HCT116 (cell line): ENCODE data around the gene GGTLC2. TPM values are rescaled to one million over a fixed set of nuclear protein-coding genes. Genes with fewer than 3 reads are reported as not detected.

Experiments used
- ATAC-seq: fragments of 200-7000 bp; cut with Tn5 transposase; 2 replicates; pipeline ENCODE4 v1.9.1; 2020; ENCODE audit warnings: mild to moderate bottlenecking, moderate library complexity
- BruUV-seq: library from RNA; stranded (reverse); fragments of 400-500 nt; replicated peaks from 2 replicates; lab custom pipeline; 2021; lab: Mats Ljungman, UMichigan
- CTCF ChIA-PET: fragments of 300-600 bp; sonication (Branson Sonifier 250); formaldehyde crosslinking; loops from one replicate; lab custom pipeline; 2021; ENCODE audit warnings: antibody characterized with exemption; lab: Charles Lee
- POLR2A ChIA-PET: fragments of 300-600, 350-600 bp; sonication (Branson Sonifier 250); formaldehyde crosslinking; loops from one replicate; lab custom pipeline; 2021; ENCODE audit warnings: antibody characterized with exemption; lab: Charles Lee
- RAD21 ChIA-PET, 2 experiments: fragments of 300-600 bp; sonication (Branson Sonifier 250); formaldehyde crosslinking; loops; one replicate each; lab custom pipeline; 2023; ENCODE audit warnings: low total read pairs in 2 of 2; ENCODE audit not compliant: uncharacterized antibody in 2 of 2, unreplicated experiment in 2 of 2, low non-redundant PET in 1 of 2; lab: Charles Lee
- DNase-seq: peaks from one replicate; pipeline ENCODE4 v3.0.0-alpha.2; 2010; ENCODE audit warnings: low read depth, low spot score
- H2AFZ ChIP-seq: fragments of 200-600 bp; shearing (Covaris generic), sonication (generic); 2 replicates; pipeline ENCODE4 v1.6.1; 2017; ENCODE audit warnings: low read depth, mixed run types, mixed read lengths, antibody characterized with exemption, low read length; ENCODE audit not compliant: poor library complexity, severe bottlenecking
- H3K27ac ChIP-seq: 2 replicates; pipeline ENCODE4 v1.5.1; 2012; ENCODE audit warnings: low read depth, low read length
- H3K27me3 ChIP-seq: fragments of 200-600 bp; sonication (generic); 2 replicates; pipeline ENCODE4 v1.6.1; 2016; ENCODE audit warnings: mixed run types, low read length, mixed read lengths; ENCODE audit not compliant: insufficient read depth
- H3K36me3 ChIP-seq, 2 experiments: fragments of 200-500 bp in 1 of 2; fragments of 200-600 bp in 1 of 2; sonication (Bioruptor generic) in 1 of 2; sonication (generic) in 1 of 2; 2 replicates each; pipeline versions ENCODE4 v1.5.1 to v1.6.1; 2014 to 2016; ENCODE audit warnings: low read length in 2 of 2, inconsistent platforms in 1 of 2, mixed read lengths in 1 of 2, mixed run types in 1 of 2; ENCODE audit not compliant: insufficient read depth in 2 of 2, control insufficient read depth in 1 of 2
- H3K4me1 ChIP-seq, 2 experiments: fragments of 200-600 bp in 1 of 2; sonication (generic) in 1 of 2; 2 replicates each; pipeline versions ENCODE4 v1.5.1 to v1.6.1; 2012 to 2017; ENCODE audit warnings: low read length in 2 of 2, inconsistent platforms in 1 of 2, mild to moderate bottlenecking in 1 of 2, mixed read lengths in 1 of 2, mixed run types in 1 of 2, moderate library complexity in 1 of 2; ENCODE audit not compliant: insufficient read depth in 2 of 2, control insufficient read depth in 1 of 2
- H3K4me2 ChIP-seq: fragments of 200-600 bp; sonication (generic); 2 replicates; pipeline ENCODE4 v1.6.1; 2017; ENCODE audit warnings: mixed run types, low read length, mixed read lengths
- H3K4me3 ChIP-seq, 2 experiments: fragments of 200-600 bp in 1 of 2; sonication (generic) in 1 of 2; replicated peaks in 1 of 2; 2 replicates each; pipeline ENCODE4 v1.5.1; 2011 to 2016; ENCODE audit warnings: low read length in 2 of 2, control low read depth in 1 of 2, low read depth in 1 of 2, mild to moderate bottlenecking in 1 of 2, mixed read lengths in 1 of 2, mixed run types in 1 of 2
- H3K79me2 ChIP-seq: fragments of 200-600 bp; sonication (generic); 2 replicates; pipeline ENCODE4 v1.6.1; 2017; ENCODE audit warnings: mild to moderate bottlenecking, mixed run types, low read length, moderate library complexity, mixed read lengths; ENCODE audit not compliant: insufficient read depth
- H3K9ac ChIP-seq: fragments of 200-600 bp; sonication (generic); 2 replicates; pipeline ENCODE4 v1.6.1; 2016; ENCODE audit warnings: low read length, mixed read lengths
- H3K9me2 ChIP-seq: fragments of 200-600 bp; sonication (generic), shearing (Covaris generic); 2 replicates; pipeline ENCODE4 v1.6.1; 2017; ENCODE audit warnings: mixed run types, mild to moderate bottlenecking, moderate library complexity; ENCODE audit not compliant: insufficient read depth
- H3K9me3 ChIP-seq, 2 experiments: fragments of 200-500 bp in 1 of 2; fragments of 200-600 bp in 1 of 2; sonication (Bioruptor generic) in 1 of 2; sonication (generic) in 1 of 2; 2 replicates each; pipeline ENCODE4 v1.6.1; 2014 to 2017; ENCODE audit warnings: low read length in 2 of 2, mixed read lengths in 2 of 2, inconsistent platforms in 1 of 2, low read depth in 1 of 2, mild to moderate bottlenecking in 1 of 2, mixed run types in 1 of 2, moderate library complexity in 1 of 2; ENCODE audit not compliant: control insufficient read depth in 1 of 2, insufficient read depth in 1 of 2
- H4K20me1 ChIP-seq: fragments of 200-600 bp; sonication (generic), shearing (Covaris generic); 2 replicates; pipeline ENCODE4 v1.6.1; 2017; ENCODE audit warnings: mixed run types, mild to moderate bottlenecking, moderate library complexity; ENCODE audit not compliant: insufficient read depth
- EZH2phosphoT487 ChIP-seq: fragments of 200-600 bp; IDR thresholded peaks from 2 replicates; pipeline ENCODE4 v1.6.1; 2018; ENCODE audit warnings: antibody characterized with exemption, borderline replicate concordance
- RAD21 ChIP-seq: IDR thresholded peaks from 2 replicates; pipeline ENCODE4 v1.6.1; 2012; ENCODE audit warnings: low read depth, mild to moderate bottlenecking
- intact Hi-C: fragments of 100-400 bp; cut with micrococcal nuclease; formaldehyde crosslinking; loops from 2 replicates; pipeline ENCODE4 v1.10.0; 2022
- total RNA-seq: library from RNA; stranded (reverse); gene quantifications from one replicate; pipeline ENCODE4 v1.2.1, GENCODE V29; 2021; ENCODE audit not compliant: unreplicated experiment
- TF ChIP-seq, protein P1 (sequence below): IDR thresholded peaks from 2 replicates; pipeline ENCODE4 v1.6.1; 2012; ENCODE audit warnings: low read depth

The GGTLC2 gene
- total RNA-seq, 1 experiment from 2014 or later, result not detected

DNA sequence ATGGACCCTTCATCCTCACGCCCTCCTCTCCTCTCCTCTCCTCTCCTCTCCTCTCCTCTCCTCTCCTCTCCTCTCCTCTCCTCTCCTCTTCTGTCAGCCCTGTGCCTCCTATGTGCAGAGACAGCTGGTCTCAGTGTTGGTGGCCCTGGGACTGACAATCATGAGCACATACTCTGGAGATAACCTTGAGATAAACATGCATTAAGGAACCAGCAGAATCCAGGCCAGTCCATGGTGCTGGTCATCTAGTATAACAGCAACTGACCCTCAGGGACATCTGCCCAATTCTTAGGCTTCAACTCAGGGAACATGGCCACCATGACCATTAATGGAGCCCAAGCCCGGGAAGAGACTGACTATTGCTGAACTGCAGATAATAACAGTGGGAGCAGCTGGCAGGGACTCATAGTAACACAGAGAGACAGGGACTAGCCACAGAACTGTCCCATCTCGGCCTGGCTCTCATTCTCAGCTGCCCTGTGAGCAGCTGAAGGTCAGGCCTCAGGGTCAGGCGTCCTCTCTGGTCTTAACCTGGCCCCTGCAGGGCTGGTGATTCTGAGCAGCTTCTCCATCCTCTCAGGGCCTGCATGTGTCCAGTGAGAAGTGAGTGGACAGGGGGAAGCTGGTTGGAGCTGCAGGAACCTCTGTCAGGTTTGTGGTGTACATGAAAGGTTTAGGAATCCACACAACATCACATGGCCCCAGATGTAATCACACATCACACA, 45.4 kb downstream of the GGTLC2 start:
- intact Hi-C loops, result no loop called here
- POLR2A ChIA-PET, result no interaction called here
- CTCF ChIA-PET, result interaction anchor here (0.9 to 1.6 kb wide), 2 partner anchors 13 to 23 kb away, joined by 3 to 9 read pairs; no protein-coding TSS in a partner anchor

More for the DNA sequence above, 45.4 kb downstream of the GGTLC2 start:
- TF ChIP-seq, protein P1, sequence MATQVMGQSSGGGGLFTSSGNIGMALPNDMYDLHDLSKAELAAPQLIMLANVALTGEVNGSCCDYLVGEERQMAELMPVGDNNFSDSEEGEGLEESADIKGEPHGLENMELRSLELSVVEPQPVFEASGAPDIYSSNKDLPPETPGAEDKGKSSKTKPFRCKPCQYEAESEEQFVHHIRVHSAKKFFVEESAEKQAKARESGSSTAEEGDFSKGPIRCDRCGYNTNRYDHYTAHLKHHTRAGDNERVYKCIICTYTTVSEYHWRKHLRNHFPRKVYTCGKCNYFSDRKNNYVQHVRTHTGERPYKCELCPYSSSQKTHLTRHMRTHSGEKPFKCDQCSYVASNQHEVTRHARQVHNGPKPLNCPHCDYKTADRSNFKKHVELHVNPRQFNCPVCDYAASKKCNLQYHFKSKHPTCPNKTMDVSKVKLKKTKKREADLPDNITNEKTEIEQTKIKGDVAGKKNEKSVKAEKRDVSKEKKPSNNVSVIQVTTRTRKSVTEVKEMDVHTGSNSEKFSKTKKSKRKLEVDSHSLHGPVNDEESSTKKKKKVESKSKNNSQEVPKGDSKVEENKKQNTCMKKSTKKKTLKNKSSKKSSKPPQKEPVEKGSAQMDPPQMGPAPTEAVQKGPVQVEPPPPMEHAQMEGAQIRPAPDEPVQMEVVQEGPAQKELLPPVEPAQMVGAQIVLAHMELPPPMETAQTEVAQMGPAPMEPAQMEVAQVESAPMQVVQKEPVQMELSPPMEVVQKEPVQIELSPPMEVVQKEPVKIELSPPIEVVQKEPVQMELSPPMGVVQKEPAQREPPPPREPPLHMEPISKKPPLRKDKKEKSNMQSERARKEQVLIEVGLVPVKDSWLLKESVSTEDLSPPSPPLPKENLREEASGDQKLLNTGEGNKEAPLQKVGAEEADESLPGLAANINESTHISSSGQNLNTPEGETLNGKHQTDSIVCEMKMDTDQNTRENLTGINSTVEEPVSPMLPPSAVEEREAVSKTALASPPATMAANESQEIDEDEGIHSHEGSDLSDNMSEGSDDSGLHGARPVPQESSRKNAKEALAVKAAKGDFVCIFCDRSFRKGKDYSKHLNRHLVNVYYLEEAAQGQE, result no peak
- TF ChIP-seq RAD21 (no peak), EZH2phosphoT487 (no peak)
- Histone ChIP-seq H3K27me3 (no peaks in the 10 kb centered on the region), H3K79me2 (no peaks in the 10 kb centered on the region), H2AFZ (no peak overlapping the region), H3K9me2 (no peaks in the 10 kb centered on the region), H3K36me3 (no peaks in the 10 kb centered on the region), H3K4me1 (peaks cover 10 to 24% of the 10 kb centered on the region in 2 experiments; a peak in 3 of 4 replicates), H3K9me3 (no peaks in the 10 kb centered on the region), H4K20me1 (no peaks in the 10 kb centered on the region), H3K9ac (no peak overlapping the region), H3K4me2 (no peak overlapping the region), H3K4me3 (no peak overlapping the region), H3K27ac (no peak overlapping the region)
- no TSS peak for BruUV-seq
- no peak for DNase-seq
- RAD21 ChIA-PET, result interaction anchor here in 1 of 2 experiments (0.5 kb wide), 1 partner anchor 139 kb away, joined by 4 read pairs; no protein-coding TSS in a partner anchor
- no peak for ATAC-seq
